Astrocyte (in vitro differentiated cells and primary cell): Measurements from ENCODE around the gene SHANK2. TPM values are rescaled to one million over a fixed set of nuclear protein-coding genes. Genes with fewer than 3 reads are reported as not detected.
A peak's percentile ranks its signal among the peaks of the same experiment; 100 is the strongest.

Source experiments
- DNase-seq: peaks from one replicate; pipeline ENCODE4 v3.0.0-alpha.2; 2010; ENCODE audit warnings: low read depth
- FAIRE-seq: peaks from 2 replicates; lab custom pipeline; 2011; peaks lifted over from hg19 to GRCh38; lab: Jason Lieb, UNC
- H2AFZ ChIP-seq: 2 replicates; pipeline ENCODE4 v1.6.0; 2012; ENCODE audit warnings: low read depth, low read length, inconsistent platforms
- H3K27ac ChIP-seq: 2 replicates; pipeline ENCODE4 v1.5.1; 2011; ENCODE audit warnings: low read depth, low read length, inconsistent platforms
- H3K27me3 ChIP-seq: 2 replicates; pipeline ENCODE4 v1.6.0; 2011; ENCODE audit warnings: low read length, inconsistent platforms; ENCODE audit not compliant: insufficient read depth
- H3K36me3 ChIP-seq: 2 replicates; pipeline ENCODE4 v1.5.1; 2011; ENCODE audit warnings: low read length, inconsistent platforms; ENCODE audit not compliant: insufficient read depth
- H3K4me1 ChIP-seq: 2 replicates; pipeline ENCODE4 v1.5.1; 2011; ENCODE audit warnings: low read length, inconsistent platforms; ENCODE audit not compliant: insufficient read depth
- H3K4me2 ChIP-seq: 2 replicates; pipeline ENCODE4 v1.6.0; 2012; ENCODE audit warnings: low read length, inconsistent platforms
- H3K4me3 ChIP-seq: 2 replicates; pipeline ENCODE4 v1.5.1; 2011; ENCODE audit warnings: low read depth, mild to moderate bottlenecking, low read length, inconsistent platforms; ENCODE audit not compliant: insufficient read depth
- H3K79me2 ChIP-seq: 2 replicates; pipeline ENCODE4 v1.6.0; 2012; ENCODE audit warnings: mild to moderate bottlenecking, low read length, inconsistent platforms; ENCODE audit not compliant: insufficient read depth
- H3K9ac ChIP-seq: 2 replicates; pipeline ENCODE4 v1.6.0; 2012; ENCODE audit warnings: mild to moderate bottlenecking, low read length, inconsistent platforms
- H3K9me3 ChIP-seq: 2 replicates; pipeline ENCODE4 v1.5.1; 2012; ENCODE audit warnings: low read depth, mild to moderate bottlenecking, low read length, inconsistent platforms; ENCODE audit not compliant: insufficient read depth
- H4K20me1 ChIP-seq: 2 replicates; pipeline ENCODE4 v1.6.0; 2012; ENCODE audit warnings: low read length, inconsistent platforms; ENCODE audit not compliant: insufficient read depth
- H3K27ac Mint-ChIP-seq: one replicate; pipeline ENCODE4 v1.8.0; 2021; ENCODE audit warnings: mild to moderate bottlenecking, mixed read lengths; ENCODE audit not compliant: unreplicated experiment
- H3K27me3 Mint-ChIP-seq: one replicate; pipeline ENCODE4 v1.8.0; 2021; ENCODE audit warnings: low read depth, mixed read lengths; ENCODE audit not compliant: unreplicated experiment
- H3K36me3 Mint-ChIP-seq: one replicate; pipeline ENCODE4 v1.8.0; 2021; ENCODE audit warnings: low read depth, mixed read lengths; ENCODE audit not compliant: unreplicated experiment
- H3K4me1 Mint-ChIP-seq: one replicate; pipeline ENCODE4 v1.8.0; 2021; ENCODE audit warnings: low read depth, mixed read lengths; ENCODE audit not compliant: unreplicated experiment
- H3K4me3 Mint-ChIP-seq: one replicate; pipeline ENCODE4 v1.8.0; 2021; ENCODE audit warnings: mild to moderate bottlenecking, moderate library complexity, mixed read lengths; ENCODE audit not compliant: unreplicated experiment
- H3K9me3 Mint-ChIP-seq: one replicate; pipeline ENCODE4 v1.8.0; 2021; ENCODE audit warnings: mild to moderate bottlenecking, mixed read lengths; ENCODE audit not compliant: unreplicated experiment
- EZH2 ChIP-seq: IDR thresholded peaks from 2 replicates; pipeline ENCODE4 v1.6.1; 2012; ENCODE audit warnings: mild to moderate bottlenecking, low read length, inconsistent platforms; ENCODE audit not compliant: insufficient read depth
- total RNA-seq: library from RNA; stranded (reverse); gene quantifications from 2 replicates; pipeline ENCODE4 v1.2.1, GENCODE V29; 2021
- TF ChIP-seq, protein P1 (sequence below): IDR thresholded peaks from 2 replicates; pipeline ENCODE4 v1.5.1; 2011; ENCODE audit warnings: low read depth, mild to moderate bottlenecking, inconsistent platforms, low read length, moderate library complexity; ENCODE audit not compliant: insufficient read depth

SHANK2 gene
- total RNA-seq, 1 donor from 2014 or later = 10.1 TPM

DNA sequence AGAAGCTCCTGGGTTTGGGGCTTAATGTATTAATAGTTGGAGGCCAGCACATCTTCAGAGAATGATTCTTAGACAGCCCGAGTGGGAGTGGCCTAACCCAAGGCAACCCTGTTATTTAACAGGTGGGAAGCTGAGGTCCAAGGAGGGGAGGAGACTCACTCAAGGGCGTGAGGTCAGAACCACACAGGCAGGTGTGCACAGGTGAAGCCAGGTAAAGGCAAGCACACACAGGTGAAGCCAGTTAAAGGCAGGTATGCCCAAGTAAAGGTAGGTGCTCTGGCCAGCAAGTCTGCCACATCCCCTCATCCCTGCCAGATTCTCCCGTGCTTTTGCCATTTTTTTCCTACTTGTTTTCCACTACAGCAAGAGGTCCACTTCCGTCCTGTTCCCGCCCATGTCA, 2.9 kb upstream of the SHANK2 start:
- H3K4me2 ChIP-seq = no peak overlapping the region
- no peak overlapping the region for H2AFZ ChIP-seq
- Mint-ChIP-seq H3K27ac (no peak overlapping the region), H3K4me3 (no peak overlapping the region), H3K36me3 (no peaks in the 10 kb centered on the region), H3K27me3 (peaks cover 30% of the 10 kb centered on the region), H3K4me1 (peaks cover 10% of the 10 kb centered on the region), H3K9me3 (peaks cover 11% of the 10 kb centered on the region)
- FAIRE-seq = no peak
- H3K9ac ChIP-seq = no peak overlapping the region
- no peak overlapping the region for H3K4me3 ChIP-seq
- peaks cover 29% of the 10 kb centered on the region for H3K27me3 ChIP-seq
- no peaks in the 10 kb centered on the region for H3K36me3 ChIP-seq
- TF ChIP-seq, protein P1, sequence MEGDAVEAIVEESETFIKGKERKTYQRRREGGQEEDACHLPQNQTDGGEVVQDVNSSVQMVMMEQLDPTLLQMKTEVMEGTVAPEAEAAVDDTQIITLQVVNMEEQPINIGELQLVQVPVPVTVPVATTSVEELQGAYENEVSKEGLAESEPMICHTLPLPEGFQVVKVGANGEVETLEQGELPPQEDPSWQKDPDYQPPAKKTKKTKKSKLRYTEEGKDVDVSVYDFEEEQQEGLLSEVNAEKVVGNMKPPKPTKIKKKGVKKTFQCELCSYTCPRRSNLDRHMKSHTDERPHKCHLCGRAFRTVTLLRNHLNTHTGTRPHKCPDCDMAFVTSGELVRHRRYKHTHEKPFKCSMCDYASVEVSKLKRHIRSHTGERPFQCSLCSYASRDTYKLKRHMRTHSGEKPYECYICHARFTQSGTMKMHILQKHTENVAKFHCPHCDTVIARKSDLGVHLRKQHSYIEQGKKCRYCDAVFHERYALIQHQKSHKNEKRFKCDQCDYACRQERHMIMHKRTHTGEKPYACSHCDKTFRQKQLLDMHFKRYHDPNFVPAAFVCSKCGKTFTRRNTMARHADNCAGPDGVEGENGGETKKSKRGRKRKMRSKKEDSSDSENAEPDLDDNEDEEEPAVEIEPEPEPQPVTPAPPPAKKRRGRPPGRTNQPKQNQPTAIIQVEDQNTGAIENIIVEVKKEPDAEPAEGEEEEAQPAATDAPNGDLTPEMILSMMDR = no peak
- TF ChIP-seq EZH2 = no peak
- no peaks in the 10 kb centered on the region for H4K20me1 ChIP-seq
- H3K27ac ChIP-seq = no peak overlapping the region
- no peaks in the 10 kb centered on the region for H3K79me2 ChIP-seq
- peaks cover 12% of the 10 kb centered on the region for H3K4me1 ChIP-seq
- DNase-seq = no peak
- H3K9me3 ChIP-seq = no peaks in the 10 kb centered on the region

DNA sequence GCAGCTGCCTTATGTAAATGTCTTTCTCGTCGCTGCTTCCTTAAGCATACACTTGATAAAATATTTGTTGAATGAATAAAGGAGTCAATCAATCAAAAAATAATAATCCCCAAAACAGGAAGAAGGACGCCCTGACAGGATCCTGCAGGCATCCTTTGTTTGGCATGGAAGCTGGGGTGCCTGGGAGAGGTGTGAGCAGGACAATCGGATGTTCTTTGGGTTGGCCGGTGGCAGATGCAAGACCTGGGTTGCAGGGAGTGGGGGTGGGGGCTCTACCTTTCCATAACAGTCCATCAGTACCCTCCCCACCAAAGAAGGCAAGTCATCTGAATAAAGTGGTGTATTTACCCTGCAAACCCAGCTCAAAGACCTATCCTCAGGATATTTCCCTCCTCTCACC, 1.4 kb upstream of the SHANK2 start:
- no peak overlapping the region for H3K4me3 ChIP-seq
- no peak overlapping the region for H3K27ac ChIP-seq
- no peak for DNase-seq
- peaks cover 43% of the 10 kb centered on the region for H3K27me3 ChIP-seq
- no peaks in the 10 kb centered on the region for H3K79me2 ChIP-seq
- H3K9ac ChIP-seq = no peak overlapping the region
- no peak overlapping the region for H2AFZ ChIP-seq
- peaks cover 12% of the 10 kb centered on the region for H3K4me1 ChIP-seq
- Mint-ChIP-seq H3K4me1 (peaks cover 11% of the 10 kb centered on the region), H3K4me3 (no peak overlapping the region), H3K27ac (no peak overlapping the region), H3K27me3 (peaks cover 44% of the 10 kb centered on the region), H3K36me3 (no peaks in the 10 kb centered on the region), H3K9me3 (peaks cover 11% of the 10 kb centered on the region)
- no peak overlapping the region for H3K4me2 ChIP-seq
- TF ChIP-seq EZH2 = no peak
- TF ChIP-seq, protein P1 = no peak
- no peaks in the 10 kb centered on the region for H3K36me3 ChIP-seq
- H3K9me3 ChIP-seq = no peaks in the 10 kb centered on the region
- FAIRE-seq = no peak
- H4K20me1 ChIP-seq = no peaks in the 10 kb centered on the region

DNA sequence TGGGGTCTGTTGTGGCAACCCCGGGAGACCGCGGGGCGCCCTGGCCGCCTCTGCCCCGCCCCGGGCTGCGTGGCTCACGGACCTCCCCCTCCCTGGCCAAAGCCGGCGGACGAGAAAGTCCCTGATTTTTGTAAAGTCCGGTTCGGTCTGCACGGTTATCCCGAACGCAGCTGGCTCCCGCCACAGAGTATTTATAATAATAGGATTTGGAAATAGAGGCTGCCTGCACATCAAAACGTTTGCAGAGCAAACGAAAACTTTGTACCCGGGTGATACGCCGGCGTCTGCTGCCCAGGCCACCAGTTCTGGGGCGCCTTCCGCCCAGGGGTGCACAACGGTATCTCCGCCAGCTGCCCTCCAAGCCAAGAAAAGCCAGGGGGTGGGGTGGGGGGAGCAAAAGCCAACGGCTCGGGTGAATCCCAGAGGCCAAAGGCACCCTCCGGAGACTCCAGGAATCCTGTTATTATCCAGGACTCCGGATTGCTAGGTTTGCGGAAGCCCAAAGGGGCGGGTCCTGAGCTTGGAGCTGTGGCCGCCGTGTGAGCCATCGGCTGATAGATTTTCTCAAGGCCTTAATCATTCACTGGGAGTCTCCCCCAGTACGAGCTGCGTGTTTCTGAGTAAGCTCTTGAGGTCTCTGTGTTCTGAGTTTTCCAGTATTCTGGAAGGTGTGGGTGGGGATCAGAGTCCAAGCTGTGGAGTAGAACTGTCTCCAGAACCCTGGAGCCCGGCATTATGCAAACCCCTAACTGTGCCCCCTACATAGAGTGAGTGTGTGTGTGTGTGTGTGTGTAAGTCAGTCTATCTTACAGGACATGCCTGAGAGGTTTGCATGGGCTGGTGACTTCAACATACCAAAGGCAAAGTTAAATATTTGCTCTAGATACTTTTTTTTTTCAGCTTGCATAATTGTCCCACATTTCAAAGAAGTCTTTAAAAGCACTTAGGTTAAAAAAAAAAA, 673 bp upstream of the SHANK2 start:
- DNase-seq = peak; percentile 46
- no peaks in the 10 kb centered on the region for H3K9me3 ChIP-seq
- H3K4me1 ChIP-seq = peaks cover 12% of the 10 kb centered on the region
- Mint-ChIP-seq H3K4me3 (peak overlapping the region; percentile 80), H3K36me3 (no peaks in the 10 kb centered on the region), H3K4me1 (peaks cover 11% of the 10 kb centered on the region), H3K9me3 (peaks cover 6% of the 10 kb centered on the region), H3K27me3 (peaks cover 52% of the 10 kb centered on the region), H3K27ac (peak overlapping the region; percentile 87)
- FAIRE-seq = no peak
- H2AFZ ChIP-seq = peak overlapping the region; percentile 47
- H3K36me3 ChIP-seq = no peaks in the 10 kb centered on the region
- peak overlapping the region; percentile 84 for H3K4me2 ChIP-seq
- peak overlapping the region; percentile 41 for H3K4me3 ChIP-seq
- no peak for TF ChIP-seq EZH2
- TF ChIP-seq, protein P1 = no peak
- H3K27ac ChIP-seq = no peak overlapping the region
- H3K79me2 ChIP-seq = no peaks in the 10 kb centered on the region
- H3K9ac ChIP-seq = no peak overlapping the region
- H4K20me1 ChIP-seq = no peaks in the 10 kb centered on the region
- peaks cover 43% of the 10 kb centered on the region for H3K27me3 ChIP-seq
